Measurements from ENCODE around the gene C11orf68. TPM values are rescaled to one million over a fixed set of nuclear protein-coding genes. Genes with fewer than 3 reads are reported as not detected.

C11orf68 gene
- total and polyA plus RNA-seq, 9 of the 15 experiments (the other 6 are each of a cell fraction or from before 2014, with no cell fraction given): 3.6 to 35.9 (median 12.8) TPM

- no peak for TF ChIP-seq ZNF830 (CRISPR knock-in tag; IDR thresholded peaks at IDR 0.05)
- peak; percentile 45; the same call in 1 of the 2 replicates for TF ChIP-seq JUN (IDR thresholded peaks at IDR 0.05; ENCODE audit: borderline replicate concordance, low read depth, low read length)
- TF ChIP-seq JUN (CRISPR knock-in tag; IDR thresholded peaks at IDR 0.05; ENCODE audit: borderline replicate concordance): no peak
- TF ChIP-seq DDX20 (tag; IDR thresholded peaks at IDR 0.05; ENCODE audit: low read depth): no peak
- no peak for TF ChIP-seq SAP30 (IDR thresholded peaks at IDR 0.05; ENCODE audit: borderline replicate concordance, insufficient read depth, low read depth, low read length, poor library complexity, severe bottlenecking)
- peak; percentile 51 for TF ChIP-seq E2F8 (IDR thresholded peaks at IDR 0.05; ENCODE audit: low read depth, partially characterized antibody)
- no peak for TF ChIP-seq SAFB2 (IDR thresholded peaks at IDR 0.05; ENCODE audit: borderline replicate concordance, low read depth, low read length, severe bottlenecking)
- TF ChIP-seq MED1 (CRISPR knock-in tag; IDR thresholded peaks at IDR 0.05; ENCODE audit: borderline replicate concordance): no peak
- TF ChIP-seq E2F4 (CRISPR knock-in tag; IDR thresholded peaks at IDR 0.05; ENCODE audit: low read depth): no peak
- no peak for TF ChIP-seq RBM22 (IDR thresholded peaks at IDR 0.05; ENCODE audit: low read depth, low read length, poor library complexity, severe bottlenecking)
- no peak for TF ChIP-seq ADNP (tag; IDR thresholded peaks at IDR 0.05)
- peak; percentile 33; the same call in 1 of the 2 replicates for TF ChIP-seq DPF2 (IDR thresholded peaks at IDR 0.05)
- TF ChIP-seq NFXL1 (CRISPR knock-in tag; IDR thresholded peaks at IDR 0.05): no peak
- 0 out of 2 replicates have a peak, but pooled peaks have one; percentile 28 for TF ChIP-seq ZKSCAN1 (IDR thresholded peaks at IDR 0.05; ENCODE audit: low read depth, low read length)
- TF ChIP-seq C11orf30 (IDR thresholded peaks at IDR 0.05; ENCODE audit: low read depth): no peak
- no peak for TF ChIP-seq CEBPB (tag; IDR thresholded peaks at IDR 0.05)
- no peak for TF ChIP-seq TSC22D4 (tag; IDR thresholded peaks at IDR 0.05)
- no peak for TF ChIP-seq L3MBTL2 (IDR thresholded peaks at IDR 0.05)
- peak; percentile 46 for TF ChIP-seq PRDM10 (IDR thresholded peaks at IDR 0.05; ENCODE audit: partially characterized antibody)
- TF ChIP-seq ZFP30 (CRISPR knock-in tag; IDR thresholded peaks at IDR 0.05; ENCODE audit: borderline replicate concordance): no peak
- TF ChIP-seq CBFA2T3 (IDR thresholded peaks at IDR 0.05): no peak
- TF ChIP-seq MAFF (IDR thresholded peaks at IDR 0.05; ENCODE audit: low read length): no peak
- TF ChIP-seq ZNF780A (CRISPR knock-in tag; IDR thresholded peaks at IDR 0.05): no peak
- no peak for TF ChIP-seq KAT8 (IDR thresholded peaks at IDR 0.05; ENCODE audit: low read depth)
These were observed 34.2 kb downstream of the C11orf68 start (continued) for GRCh38 chr11:65884716-65885092.
